Measurements from ENCODE around the gene TRAF2. TPM values are rescaled to one million over a fixed set of nuclear protein-coding genes. Genes with fewer than 3 reads are reported as not detected.

Gene TRAF2
- total and polyA plus RNA-seq, 9 of the 15 experiments (the other 6 are each of a cell fraction or from before 2014, with no cell fraction given) = 0.24 to 45.2 (median 18.0) TPM

- Histone ChIP-seq H3K4me1 (replicated peaks in 1 of 2; ENCODE audit: control insufficient read depth in 2 of 2, insufficient read depth in 2 of 2, low read length in 2 of 2) (peaks cover 10 to 31% of the 10 kb centered on the region in 2 experiments; a peak in 4 of 5 replicates), H3K9me3 (replicated peaks; ENCODE audit: control insufficient read depth, insufficient read depth, low read depth, low read length) (no peaks in the 10 kb centered on the region), H3K27me3 (ENCODE audit: control insufficient read depth in 2 of 2, insufficient read depth in 2 of 2, low read length in 2 of 2) (no peaks in the 10 kb centered on the region), H3K4me3 (no peak overlapping the region), H3K9me1 (ENCODE audit: control insufficient read depth, insufficient read depth, low read length) (no peaks in the 10 kb centered on the region), H3K4me2 (ENCODE audit: insufficient read depth, low read length) (no peak overlapping the region), H3K79me2 (ENCODE audit: control insufficient read depth, insufficient read depth, low read length) (no peaks in the 10 kb centered on the region), H3K9ac (ENCODE audit: insufficient read depth in 1 of 2, low read depth in 2 of 2, low read length in 2 of 2) (peak overlapping the region in 1 of 2 experiments; percentile 37; a peak in 1 of 4 replicates), H3K27ac (ENCODE audit: extremely low read depth, low read depth, low read length) (peak overlapping the region; percentile 32; the same call in 1 of the 3 replicates), H4K20me1 (replicated peaks; ENCODE audit: control insufficient read depth, insufficient read depth, low read length) (peaks cover 4% of the 10 kb centered on the region; the same call in 1 of the 2 replicates), H3K36me3 (ENCODE audit: control insufficient read depth, insufficient read depth, low read length) (peaks cover 68% of the 10 kb centered on the region; the same call in 2 of the 3 replicates), H2AFZ (ENCODE audit: low read depth, low read length) (no peak overlapping the region)
- TSS peak; percentile 33 for BruUV-seq (replicated peaks)
- 43% methylated on average over 21 of the region's 23 CpGs for WGBS (ENCODE audit: insufficient coverage, low coverage, missing lambda C conversion rate)
- DNase-seq (ENCODE audit: extremely low read depth in 1 of 4, low spot score in 3 of 4) (no peak), FAIRE-seq (peak; percentile 54), ATAC-seq (peak; percentile 24)
- in situ Hi-C loops (cut with MboI) = no loop called here
- intact Hi-C loops (cut with micrococcal nuclease) = no loop called here
- ChIA-PET POLR2A (interaction anchor here (0.6 to 3.2 kb wide), 3 partner anchors 9 to 98 kb away, joined by 3 to 19 read pairs (median 4); no protein-coding TSS in a partner anchor), CTCF (ENCODE audit: low intra/inter-chr PET ratio) (no interaction called here)
- TF ChIP-seq ATF3 (IDR thresholded peaks at IDR 0.05) (peak; percentile 25; the same call in 1 of the 2 replicates), ATF3 (CRISPR knock-in tag; conservative IDR thresholded peaks at IDR 0.05) (no peak), FOXK2 (conservative IDR thresholded peaks at IDR 0.05 in 1 of 2, IDR thresholded peaks at IDR 0.05 in 1 of 2; ENCODE audit: low read depth in 2 of 2) (no peak), JUND (IDR thresholded peaks at IDR 0.05; ENCODE audit: borderline replicate concordance, low read depth, low read length) (no peak), JUND (tag; IDR thresholded peaks at IDR 0.05; ENCODE audit: borderline replicate concordance, low read depth, low read length) (peak; percentile 14; the same call in 1 of the 3 replicates), HDAC1 (IDR thresholded peaks at IDR 0.05) (peak in 1 of 2 experiments; percentile 38; a peak in 1 of 4 replicates), POLR2B (IDR thresholded peaks at IDR 0.05; ENCODE audit: low read depth, partially characterized antibody) (peak; percentile 22), SMARCB1 (IDR thresholded peaks at IDR 0.05; ENCODE audit: insufficient read length, low read depth) (no peak), ELF4 (CRISPR knock-in tag; IDR thresholded peaks at IDR 0.05) (0 out of 2 replicates have a peak, but pooled peaks have one; percentile 18), USF2 (CRISPR knock-in tag; IDR thresholded peaks at IDR 0.05) (peak; percentile 49), FOXJ2 (tag; IDR thresholded peaks at IDR 0.05) (0 out of 2 replicates have a peak, but pooled peaks have one; percentile 39), POLR2AphosphoS2 (IDR thresholded peaks at IDR 0.05; ENCODE audit: low read length) (0 out of 2 replicates have a peak, but pooled peaks have one; percentile 59), DPF2 (IDR thresholded peaks at IDR 0.05) (peak; percentile 30; the same call in 1 of the 2 replicates), LCOR (CRISPR knock-in tag; IDR thresholded peaks at IDR 0.05) (no peak), ZNF316 (IDR thresholded peaks at IDR 0.05) (peak; percentile 51), RAD51 (IDR thresholded peaks at IDR 0.05; ENCODE audit: borderline replicate concordance, low read depth) (peak; percentile 27; the same call in 1 of the 2 replicates)
- TF ChIP-seq, protein P1, sequence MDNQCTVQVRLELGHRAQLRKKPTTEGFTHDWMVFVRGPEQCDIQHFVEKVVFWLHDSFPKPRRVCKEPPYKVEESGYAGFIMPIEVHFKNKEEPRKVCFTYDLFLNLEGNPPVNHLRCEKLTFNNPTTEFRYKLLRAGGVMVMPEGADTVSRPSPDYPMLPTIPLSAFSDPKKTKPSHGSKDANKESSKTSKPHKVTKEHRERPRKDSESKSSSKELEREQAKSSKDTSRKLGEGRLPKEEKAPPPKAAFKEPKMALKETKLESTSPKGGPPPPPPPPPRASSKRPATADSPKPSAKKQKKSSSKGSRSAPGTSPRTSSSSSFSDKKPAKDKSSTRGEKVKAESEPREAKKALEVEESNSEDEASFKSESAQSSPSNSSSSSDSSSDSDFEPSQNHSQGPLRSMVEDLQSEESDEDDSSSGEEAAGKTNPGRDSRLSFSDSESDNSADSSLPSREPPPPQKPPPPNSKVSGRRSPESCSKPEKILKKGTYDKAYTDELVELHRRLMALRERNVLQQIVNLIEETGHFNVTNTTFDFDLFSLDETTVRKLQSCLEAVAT (IDR thresholded peaks at IDR 0.05) = peak in 1 of 2 experiments; percentile 58; a peak in 2 of 4 replicates
- TF ChIP-seq, protein P2, sequence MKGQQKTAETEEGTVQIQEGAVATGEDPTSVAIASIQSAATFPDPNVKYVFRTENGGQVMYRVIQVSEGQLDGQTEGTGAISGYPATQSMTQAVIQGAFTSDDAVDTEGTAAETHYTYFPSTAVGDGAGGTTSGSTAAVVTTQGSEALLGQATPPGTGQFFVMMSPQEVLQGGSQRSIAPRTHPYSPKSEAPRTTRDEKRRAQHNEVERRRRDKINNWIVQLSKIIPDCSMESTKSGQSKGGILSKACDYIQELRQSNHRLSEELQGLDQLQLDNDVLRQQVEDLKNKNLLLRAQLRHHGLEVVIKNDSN (CRISPR knock-in tag; IDR thresholded peaks at IDR 0.05) = peak; percentile 69
These were observed 41.3 kb downstream of the TRAF2 start for GRCh38 chr9:136927343-136928271.
